ENCODE measurements around the gene DNAI7. TPM values are rescaled to one million over a fixed set of nuclear protein-coding genes. Genes with fewer than 3 reads are reported as not detected.

Gene DNAI7
- total and polyA plus RNA-seq, 2 of the 13 experiments (the other 11 are each of a cell fraction or from before 2014, with no cell fraction given) = 0.04 to 0.25 TPM

GRCh38 chr12:25194722-25195055, 271 bp downstream of the DNAI7 start (continued):
- no peak for TF ChIP-seq ZBED4 (CRISPR knock-in tag; IDR thresholded peaks at IDR 0.05; ENCODE audit: borderline replicate concordance)
- TF ChIP-seq ZNF20 (CRISPR knock-in tag; IDR thresholded peaks at IDR 0.05) = no peak
- TF ChIP-seq FOXP1 (IDR thresholded peaks at IDR 0.05) = no peak
- no peak for TF ChIP-seq FOXP1 (CRISPR knock-in tag; IDR thresholded peaks at IDR 0.05)
- TF ChIP-seq KDM2A (CRISPR knock-in tag; IDR thresholded peaks at IDR 0.05; ENCODE audit: borderline replicate concordance, low read depth) = no peak
- no peak for TF ChIP-seq ATF6 (CRISPR knock-in tag; conservative IDR thresholded peaks at IDR 0.05)

- no peak overlapping the region for H2AFZ ChIP-seq (ENCODE audit: low read length)
- peak overlapping the region; percentile 66; the same call in 1 of the 2 replicates for H3K9ac ChIP-seq (ENCODE audit: insufficient read depth, low read depth, low read length)
- H3K27me3 ChIP-seq (ENCODE audit: control insufficient read depth in 1 of 2, insufficient read depth in 2 of 2, low read length in 2 of 2) = no peaks in the 10 kb centered on the region
- BruUV-seq (replicated peaks) = no TSS peak
- DNase-seq (ENCODE audit: low spot score) = no peak
- H3K4me2 ChIP-seq (ENCODE audit: low read depth, low read length) = peak overlapping the region; percentile 99
- WGBS (ENCODE audit: low lambda C conversion rate) = 24% methylated on average over 1 of the region's 1 CpG
- peak overlapping the region; percentile 51 for H3K27ac ChIP-seq (ENCODE audit: extremely low read length, insufficient read depth, low read length)
- no peaks in the 10 kb centered on the region for H3K36me3 ChIP-seq (replicated peaks in 1 of 2; ENCODE audit: control insufficient read depth in 1 of 2, insufficient read depth in 2 of 2, low read length in 2 of 2)
- no peak for FAIRE-seq
- ATAC-seq = no peak
- ChIA-PET CTCF (ENCODE audit: low intra/inter-chr PET ratio, low total read pairs) (no interaction called here), POLR2A (interaction anchor here (1.0 kb wide), 1 partner anchor 39 kb away, joined by 3 read pairs; no protein-coding TSS in a partner anchor)
- no peaks in the 10 kb centered on the region for H3K79me2 ChIP-seq (ENCODE audit: insufficient read depth, low read length)
- peak overlapping the region; percentile 48 to 81 (median 61); a peak in 3 of 6 replicates for H3K4me3 ChIP-seq (replicated peaks in 1 of 3; ENCODE audit: insufficient read depth in 1 of 3, low read depth in 2 of 3, low read length in 3 of 3)
- no peaks in the 10 kb centered on the region for H3K9me3 ChIP-seq (ENCODE audit: low read length)
- in situ Hi-C loops (cut with HindIII; ENCODE audit: extremely low pct_ligation_motif_present, low pct_unique_long_range_greater_than_20kb) (no loop called here), intact Hi-C loops (cut with micrococcal nuclease; ENCODE audit: unreplicated experiment) (no loop called here)
- H4K20me1 ChIP-seq (ENCODE audit: insufficient read depth, low read length) = no peaks in the 10 kb centered on the region
- H3K4me1 ChIP-seq (ENCODE audit: insufficient read depth, low read length) = peaks cover 20% of the 10 kb centered on the region
- TF ChIP-seq ZNF552 (CRISPR knock-in tag; IDR thresholded peaks at IDR 0.05; ENCODE audit: borderline replicate concordance) (no peak), MXD1 (CRISPR knock-in tag; IDR thresholded peaks at IDR 0.05) (no peak), ZZZ3 (CRISPR knock-in tag; IDR thresholded peaks at IDR 0.05; ENCODE audit: borderline replicate concordance) (no peak), HDAC1 (CRISPR knock-in tag; IDR thresholded peaks at IDR 0.05) (no peak), KMT2B (CRISPR knock-in tag; IDR thresholded peaks at IDR 0.05) (no peak), SCMH1 (CRISPR knock-in tag; IDR thresholded peaks at IDR 0.05; ENCODE audit: borderline replicate concordance) (no peak), ZMYM3 (CRISPR knock-in tag; IDR thresholded peaks at IDR 0.05) (no peak), ZNF460 (CRISPR knock-in tag; IDR thresholded peaks at IDR 0.05; ENCODE audit: borderline replicate concordance) (no peak), TRIM22 (IDR thresholded peaks at IDR 0.05) (no peak), MZF1 (CRISPR knock-in tag; IDR thresholded peaks at IDR 0.05; ENCODE audit: borderline replicate concordance) (no peak), ATRX (CRISPR knock-in tag; IDR thresholded peaks at IDR 0.05; ENCODE audit: borderline replicate concordance) (no peak)
Measured at GRCh38 chr12:25194214-25194613, 746 bp downstream of the DNAI7 start.
